ENCODE data around the gene RAD1.
"Not testable (repeated sequence)": the region's sequence is repeated elsewhere in the genome, so short reads cannot be mapped to it uniquely, and the experiment has no call there.

Gene RAD1

GRCh38 chr5:34915139-34915855 lies at the start of gene RAD1, which contains the start of gene BRIX1:
Gene RAD1 (minus strand): TSS chr5:34915504. CDS start chr5:34914892, 612 bp downstream.
Gene BRIX1 (plus strand): TSS chr5:34915711. CDS start chr5:34915739, 28 bp downstream.
- DNase-seq (ENCODE audit: extremely low spot score, insufficient read length, low read depth): peak; percentile 89

DNA sequence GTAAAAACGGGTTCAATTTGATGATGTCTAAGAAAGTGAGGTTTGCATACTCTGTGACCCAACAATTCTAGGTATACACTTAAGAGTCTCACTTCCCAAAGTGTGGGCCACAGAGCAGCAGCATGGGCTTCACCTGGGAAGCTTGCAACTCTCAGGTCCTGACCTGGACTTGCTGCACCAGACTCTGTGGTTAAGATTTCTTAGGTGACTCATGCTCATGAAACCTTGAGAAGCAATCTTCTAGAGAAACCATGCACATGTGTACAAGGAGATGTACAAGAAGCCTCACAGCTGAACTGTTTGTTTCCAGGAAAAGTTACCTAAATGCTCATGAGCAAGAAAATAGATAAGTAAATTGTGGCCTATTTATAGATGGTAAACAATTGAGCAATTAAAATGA lies 44.0 kb upstream of the RAD1 start:
- DNase-seq (ENCODE audit: extremely low spot score, insufficient read length, low read depth) (no peak), FAIRE-seq (peak; percentile 81)

More at GRCh38 chr5:34915139-34915855, at the start of gene RAD1, which contains the start of gene BRIX1:
- FAIRE-seq: peak; percentile 98

DNA sequence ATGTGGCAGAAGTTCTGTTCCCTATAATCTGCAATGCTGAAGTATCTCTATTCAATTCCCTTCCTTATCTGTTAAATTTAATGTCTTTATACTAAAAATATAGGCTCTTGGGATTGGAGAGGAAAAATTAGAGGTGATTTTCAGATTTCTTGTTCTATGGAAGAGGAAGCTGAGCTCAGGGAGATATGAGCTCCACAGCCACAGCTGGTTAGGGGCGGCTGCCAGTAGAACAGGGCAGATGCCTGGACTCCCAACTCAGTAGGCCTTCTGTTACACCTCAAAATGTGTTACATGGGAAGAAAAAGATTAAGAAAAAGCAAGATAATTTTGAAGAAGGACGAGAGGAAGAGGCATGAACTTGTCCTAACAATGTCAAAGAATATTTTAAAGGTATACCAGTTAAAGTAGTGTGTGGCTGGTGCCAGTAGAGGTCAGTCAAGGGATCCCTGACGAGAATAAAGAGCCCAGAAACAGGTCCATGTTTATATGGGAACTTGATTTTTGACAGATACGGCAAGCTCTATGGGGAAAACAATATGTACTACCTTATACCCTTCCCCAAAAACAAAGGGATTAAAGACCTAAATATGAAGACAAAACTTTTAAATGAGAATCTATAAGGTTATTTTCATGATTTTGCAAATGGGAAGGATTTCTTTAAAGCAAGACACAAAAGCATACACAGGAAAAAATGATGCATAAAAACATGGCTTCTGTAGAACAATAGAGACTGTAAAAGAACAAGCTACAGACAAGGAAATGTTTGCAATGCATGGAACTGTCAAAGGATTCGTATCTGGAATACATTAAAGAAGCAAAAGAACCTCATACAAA lies 42.8 kb upstream of the RAD1 start:
- DNase-seq (ENCODE audit: extremely low spot score, insufficient read length, low read depth) (no peak), FAIRE-seq (peak; percentile 70)

GRCh38 chr5:34957321-34957720 lies 42.0 kb upstream of the RAD1 start:
- DNase-seq (ENCODE audit: extremely low spot score, insufficient read length, low read depth) (no peak), FAIRE-seq (no peak)

DNA sequence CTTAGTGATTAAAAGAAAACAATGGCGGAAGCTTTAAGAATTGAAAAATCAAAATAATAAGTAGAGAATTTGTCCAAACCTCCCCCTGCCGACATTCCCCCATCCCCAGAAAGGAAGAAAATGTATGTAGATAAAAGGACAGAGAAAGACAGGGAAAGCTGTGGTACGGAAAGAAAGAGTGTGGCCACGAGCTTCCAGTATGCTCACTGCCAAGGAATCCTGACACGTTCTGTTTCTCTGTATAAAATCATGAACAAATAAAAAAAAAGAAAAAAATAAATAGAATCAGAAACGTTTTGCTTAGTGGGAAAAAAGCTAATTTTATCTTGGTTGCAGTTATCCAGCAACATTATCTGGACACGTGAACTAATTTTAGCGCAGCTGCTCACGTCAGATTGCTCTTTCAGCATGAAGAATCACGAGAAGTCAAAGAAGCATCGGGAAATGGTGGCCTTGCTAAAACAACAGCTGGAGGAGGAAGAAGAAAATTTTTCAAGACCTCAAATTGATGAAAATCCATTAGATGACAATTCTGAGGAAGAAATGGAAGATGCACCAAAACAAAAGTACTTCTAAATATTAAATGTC lies 29.2 kb upstream of the RAD1 start:
- FAIRE-seq (no peak), DNase-seq (ENCODE audit: extremely low spot score, insufficient read length, low read depth) (no peak)

- DNase-seq (ENCODE audit: extremely low spot score, insufficient read length, low read depth): no peak
- FAIRE-seq: no peak
Measured at GRCh38 chr5:34944044-34944443, 28.7 kb upstream of the RAD1 start.

GRCh38 chr5:34941936-34942335 lies 26.6 kb upstream of the RAD1 start:
- DNase-seq (ENCODE audit: extremely low spot score, insufficient read length, low read depth) (no peak), FAIRE-seq (no peak)

GRCh38 chr5:34932947-34933346 lies 17.6 kb upstream of the RAD1 start:
- DNase-seq (ENCODE audit: extremely low spot score, insufficient read length, low read depth) (no peak), FAIRE-seq (no peak)

GRCh38 chr5:34930870-34931269 lies 15.6 kb upstream of the RAD1 start:
- DNase-seq (ENCODE audit: extremely low spot score, insufficient read length, low read depth) (no peak), FAIRE-seq (no peak)

- FAIRE-seq: peak; percentile 24
- no peak for DNase-seq (ENCODE audit: extremely low spot score, insufficient read length, low read depth)
Measured at GRCh38 chr5:34930462-34930844, 15.1 kb upstream of the RAD1 start.

DNA sequence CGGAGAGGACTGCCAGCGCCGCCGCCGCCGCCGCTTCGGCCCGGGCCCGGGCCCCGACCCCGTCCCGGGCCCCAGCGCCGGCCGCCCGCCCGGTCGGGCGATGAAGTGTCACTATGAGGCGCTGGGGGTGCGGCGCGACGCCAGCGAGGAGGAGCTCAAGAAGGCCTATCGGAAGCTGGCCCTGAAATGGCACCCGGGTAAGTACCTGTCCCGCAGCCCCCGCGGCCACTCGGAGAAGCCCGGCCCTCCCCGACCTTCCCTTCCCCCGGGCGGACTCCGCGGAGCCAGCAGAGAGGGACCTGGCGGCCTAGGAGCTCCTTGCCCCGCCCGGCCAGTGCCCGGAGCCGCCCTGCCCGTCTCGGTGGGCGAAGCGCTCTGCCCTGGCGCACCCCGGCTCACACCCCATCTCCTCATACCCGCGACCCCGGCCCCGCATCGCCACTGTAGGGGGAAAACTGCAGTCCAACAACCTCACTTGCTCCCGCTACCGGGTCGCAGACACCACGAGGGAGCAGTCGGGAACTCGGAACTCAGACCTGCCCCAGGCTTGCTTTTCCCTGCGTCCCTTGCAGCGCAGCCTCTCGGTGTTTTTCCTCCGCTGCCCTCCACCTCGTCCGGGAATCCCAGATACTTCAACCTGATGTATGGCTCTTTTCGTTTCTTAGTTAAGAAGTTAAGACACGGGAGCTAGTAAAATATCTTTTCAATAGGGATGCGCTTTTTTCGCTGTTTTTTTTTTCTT lies 14.6 kb upstream of the RAD1 start:
- DNase-seq (ENCODE audit: extremely low spot score, insufficient read length, low read depth): peak; percentile 65
- peak; percentile 47 for FAIRE-seq

GRCh38 chr5:34929134-34929719 lies 13.9 kb upstream of the RAD1 start, which contains the start of gene DNAJC21:
Gene DNAJC21 (plus strand): TSS chr5:34929559. CDS start chr5:34929820, 261 bp downstream.
- peak; percentile 91 for DNase-seq (ENCODE audit: extremely low spot score, insufficient read length, low read depth)

DNA sequence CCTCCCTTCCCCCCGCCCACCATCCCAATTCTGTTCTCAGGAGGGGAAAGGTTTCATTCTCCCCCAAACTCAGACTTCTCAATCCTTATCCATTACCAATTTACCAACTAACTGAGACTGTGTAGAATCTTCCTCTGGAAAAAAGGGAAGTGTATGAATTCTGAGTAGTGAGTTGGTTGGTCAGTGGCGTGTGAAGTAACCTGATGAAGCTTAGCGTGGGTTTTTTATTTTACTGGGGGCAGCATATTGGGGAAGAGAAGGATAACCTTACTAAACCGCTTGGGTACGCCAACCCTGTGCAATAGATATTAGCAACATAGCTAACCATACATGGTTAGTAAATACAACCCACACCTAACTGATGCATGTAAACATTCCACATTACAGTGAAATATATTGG lies 13.0 kb upstream of the RAD1 start:
- FAIRE-seq (no peak), DNase-seq (ENCODE audit: extremely low spot score, insufficient read length, low read depth) (no peak)

More at GRCh38 chr5:34929134-34929719, 13.9 kb upstream of the RAD1 start, which contains the start of gene DNAJC21:
- peak; percentile 97 for FAIRE-seq

- no peak for FAIRE-seq
- DNase-seq (ENCODE audit: extremely low spot score, insufficient read length, low read depth): no peak
Measured at GRCh38 chr5:34927785-34928184, 12.5 kb upstream of the RAD1 start.

DNA sequence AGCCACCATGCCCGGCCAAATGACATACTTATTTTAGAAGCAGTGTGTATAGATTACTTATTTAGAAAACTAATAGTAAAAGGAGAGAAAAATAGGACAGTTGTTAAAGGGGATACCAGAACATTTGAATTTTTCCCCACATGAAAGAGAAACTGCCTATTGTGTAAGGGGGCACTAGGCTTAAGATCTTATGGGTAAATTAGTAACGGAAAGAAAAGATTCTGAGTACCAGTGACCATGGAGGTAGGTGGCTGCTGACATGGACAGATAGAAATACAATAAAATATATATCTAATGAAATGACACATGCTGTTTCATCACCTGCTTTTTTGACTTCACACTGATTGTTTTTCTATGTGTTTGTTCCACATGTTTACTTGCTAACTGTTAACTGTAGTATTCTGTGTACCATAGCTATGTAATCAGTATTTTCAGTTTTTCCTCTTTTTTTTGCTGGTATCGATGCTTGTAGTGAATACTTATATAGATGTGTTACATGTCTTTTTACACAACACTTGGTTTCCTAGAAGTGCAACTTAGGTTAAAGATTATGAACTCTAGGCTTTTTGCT lies 11.1 kb upstream of the RAD1 start:
- no peak for DNase-seq (ENCODE audit: extremely low spot score, insufficient read length, low read depth)
- FAIRE-seq: no peak

DNA sequence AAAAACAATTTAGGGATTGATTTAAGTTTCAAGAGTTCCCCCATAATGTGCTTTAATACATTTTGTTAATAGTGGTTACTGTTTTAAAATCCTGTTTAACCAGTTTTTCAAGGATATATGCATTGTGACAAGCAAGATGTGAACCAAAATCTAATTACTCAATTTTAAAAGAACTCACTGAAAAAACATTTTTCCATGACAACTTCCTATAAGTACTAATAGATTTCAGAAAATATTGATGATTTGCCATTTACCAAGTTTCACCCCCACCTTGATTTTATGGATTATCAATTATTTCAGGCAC lies 9.1 kb upstream of the RAD1 start:
- DNase-seq (ENCODE audit: extremely low spot score, insufficient read length, low read depth): no peak
- FAIRE-seq: no peak

DNA sequence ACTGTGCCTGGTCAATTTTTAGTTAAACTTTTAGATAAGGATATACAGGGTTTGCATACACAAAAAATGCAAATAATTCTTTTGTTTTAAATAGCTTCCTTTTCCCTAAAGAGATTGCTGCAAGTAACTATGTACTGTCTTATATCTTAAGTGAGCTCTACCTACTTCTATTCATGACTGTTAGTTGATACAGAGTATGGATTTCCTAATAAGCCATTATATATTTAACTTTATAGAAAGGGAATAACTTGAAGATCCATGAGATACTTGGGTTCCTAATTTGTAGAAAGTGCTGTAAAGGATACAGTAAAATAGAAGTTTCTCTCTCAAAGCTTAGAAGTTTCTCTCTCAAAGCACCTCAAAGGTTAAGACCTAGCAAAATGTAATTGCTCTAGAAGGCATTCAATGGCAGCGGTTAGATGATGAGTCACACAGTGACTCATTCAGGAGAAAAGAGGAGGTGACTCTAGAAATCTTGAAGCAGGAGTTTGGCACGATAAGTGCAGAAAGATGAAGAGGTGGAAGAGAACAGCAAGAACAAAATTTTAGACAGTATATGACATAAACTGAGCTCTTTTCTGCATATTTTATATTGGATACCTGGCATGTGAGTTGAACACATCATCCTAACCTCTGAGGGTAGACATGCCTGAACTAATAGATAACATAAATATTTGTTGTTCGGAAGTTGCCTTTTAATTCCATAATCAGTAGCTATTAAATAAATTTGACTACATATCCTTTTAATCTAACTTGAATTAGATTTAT lies 8.6 kb upstream of the RAD1 start:
- FAIRE-seq (peak; percentile 9), DNase-seq (ENCODE audit: extremely low spot score, insufficient read length, low read depth) (no peak)

- not testable (repeated sequence) for DNase-seq (ENCODE audit: extremely low spot score, insufficient read length, low read depth); FAIRE-seq
Measured at GRCh38 chr5:34923256-34923655, 8.0 kb upstream of the RAD1 start.

DNA sequence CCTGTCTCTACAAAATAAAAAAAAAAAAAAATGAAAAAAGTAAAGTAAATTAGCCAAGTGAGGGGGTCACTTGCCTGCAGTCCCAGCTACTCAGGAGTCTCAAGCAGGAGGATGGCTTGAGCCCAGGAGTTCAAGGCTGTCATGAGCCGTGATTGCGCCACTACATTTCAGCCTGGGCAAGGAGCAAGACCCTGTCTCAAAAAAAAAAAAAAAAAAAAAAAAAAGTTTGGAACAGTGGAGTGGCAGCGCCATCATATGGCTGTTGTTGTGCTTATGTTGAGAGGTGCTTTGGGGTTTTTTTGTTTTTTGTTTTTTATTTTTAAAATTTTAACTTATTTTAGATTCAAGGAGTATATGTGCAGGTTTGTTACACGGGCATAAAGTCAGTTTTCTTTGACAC lies 3.8 kb upstream of the RAD1 start:
- DNase-seq (ENCODE audit: extremely low spot score, insufficient read length, low read depth): no peak
- no peak for FAIRE-seq

All from GM18507 (cell line).